ENCODE measurements around the gene FBXW8. TPM values are rescaled to one million over a fixed set of nuclear protein-coding genes. Genes with fewer than 3 reads are reported as not detected.

Gene FBXW8
- total RNA-seq, 4 donors from 2014 or later: 8.9 to 21.6 (median 12.2) TPM

DNA sequence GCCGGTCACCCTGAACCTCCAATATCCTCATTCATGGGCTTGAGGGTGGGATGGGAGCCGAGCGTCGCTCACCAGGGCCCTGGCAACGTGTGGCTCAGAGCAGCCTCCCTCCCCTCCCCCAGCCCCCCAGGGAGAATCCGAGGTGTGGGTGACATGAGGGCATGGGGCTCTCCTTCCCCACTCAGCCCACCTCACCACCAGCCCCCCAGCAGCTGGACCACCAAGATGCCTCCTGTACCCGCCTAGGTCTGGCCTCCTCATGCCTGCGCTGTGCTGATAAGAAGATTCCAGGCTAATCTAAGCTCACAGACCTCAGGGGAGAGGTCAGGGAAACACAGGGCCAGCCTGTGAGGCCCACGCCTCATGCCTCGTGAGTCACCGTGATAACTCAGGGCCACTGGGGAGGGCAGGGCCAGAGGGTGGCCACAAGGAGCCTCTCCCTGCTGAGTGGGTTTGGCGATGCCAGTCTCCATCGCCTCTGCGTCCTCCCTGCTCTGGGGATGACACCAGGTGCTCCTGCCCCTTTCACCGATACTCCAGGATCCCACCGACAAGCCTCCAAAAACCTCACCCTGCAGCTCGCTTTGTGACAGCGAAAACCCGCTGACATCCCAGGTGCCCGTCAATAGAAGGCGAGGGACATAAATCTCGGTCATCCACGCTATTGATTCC, 131.6 kb downstream of the FBXW8 start:
- TF ChIP-seq, protein P1, sequence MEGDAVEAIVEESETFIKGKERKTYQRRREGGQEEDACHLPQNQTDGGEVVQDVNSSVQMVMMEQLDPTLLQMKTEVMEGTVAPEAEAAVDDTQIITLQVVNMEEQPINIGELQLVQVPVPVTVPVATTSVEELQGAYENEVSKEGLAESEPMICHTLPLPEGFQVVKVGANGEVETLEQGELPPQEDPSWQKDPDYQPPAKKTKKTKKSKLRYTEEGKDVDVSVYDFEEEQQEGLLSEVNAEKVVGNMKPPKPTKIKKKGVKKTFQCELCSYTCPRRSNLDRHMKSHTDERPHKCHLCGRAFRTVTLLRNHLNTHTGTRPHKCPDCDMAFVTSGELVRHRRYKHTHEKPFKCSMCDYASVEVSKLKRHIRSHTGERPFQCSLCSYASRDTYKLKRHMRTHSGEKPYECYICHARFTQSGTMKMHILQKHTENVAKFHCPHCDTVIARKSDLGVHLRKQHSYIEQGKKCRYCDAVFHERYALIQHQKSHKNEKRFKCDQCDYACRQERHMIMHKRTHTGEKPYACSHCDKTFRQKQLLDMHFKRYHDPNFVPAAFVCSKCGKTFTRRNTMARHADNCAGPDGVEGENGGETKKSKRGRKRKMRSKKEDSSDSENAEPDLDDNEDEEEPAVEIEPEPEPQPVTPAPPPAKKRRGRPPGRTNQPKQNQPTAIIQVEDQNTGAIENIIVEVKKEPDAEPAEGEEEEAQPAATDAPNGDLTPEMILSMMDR (IDR thresholded peaks at IDR 0.05): no peak
- DNase-seq (ENCODE audit: low spot score): no peak
- ATAC-seq (ENCODE audit: low FRiP score): no peak

DNA sequence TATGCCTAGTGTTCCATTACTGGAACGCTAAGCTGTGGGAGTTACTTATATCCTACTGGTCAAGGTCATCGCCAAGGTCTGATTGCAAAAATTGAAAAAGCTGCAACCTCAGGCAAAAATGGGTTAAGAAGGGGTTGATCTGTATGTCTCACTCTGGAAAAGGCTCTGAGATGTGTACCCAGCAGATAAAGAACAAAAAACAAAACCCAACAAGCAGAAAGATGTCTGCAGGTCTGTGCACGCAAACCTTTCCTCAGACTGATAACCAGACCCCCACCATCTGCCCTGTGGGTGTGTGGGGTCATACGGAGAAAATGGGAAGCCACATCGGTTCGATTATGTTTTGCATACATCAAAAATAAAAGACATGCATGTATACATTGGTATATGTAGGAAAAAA, 132.1 kb downstream of the FBXW8 start:
- TF ChIP-seq, protein P1 (IDR thresholded peaks at IDR 0.05): no peak
- DNase-seq (ENCODE audit: low spot score) (no peak), ATAC-seq (ENCODE audit: low FRiP score) (no peak)

DNA sequence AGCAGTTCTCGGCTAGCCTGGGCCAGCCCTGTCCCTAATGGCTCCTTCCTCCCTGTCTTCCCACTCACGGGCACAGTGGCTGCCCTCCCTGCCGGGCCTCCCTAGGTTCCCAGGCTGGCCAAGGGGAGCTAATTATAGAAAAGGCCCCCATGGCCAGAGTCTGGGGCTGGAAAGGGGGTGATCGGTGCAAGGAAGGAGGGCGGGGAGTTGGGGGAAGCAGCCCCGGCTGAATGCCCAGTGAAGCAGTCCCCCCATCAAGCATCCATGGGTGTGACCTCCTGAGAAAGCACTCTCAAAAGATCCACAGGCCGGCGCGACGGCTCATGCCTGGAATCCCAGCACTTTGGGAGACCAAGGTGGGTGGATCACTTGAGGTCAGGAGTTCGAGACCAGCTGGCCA, 133.6 kb downstream of the FBXW8 start:
- ATAC-seq (ENCODE audit: low FRiP score): no peak
- DNase-seq (ENCODE audit: low spot score): no peak
- TF ChIP-seq, protein P1 (IDR thresholded peaks at IDR 0.05): no peak

GRCh38 chr12:117044790-117045159, 134.0 kb downstream of the FBXW8 start:
- TF ChIP-seq, protein P1 (IDR thresholded peaks at IDR 0.05): no peak
- DNase-seq (ENCODE audit: low spot score) (no peak), ATAC-seq (ENCODE audit: low FRiP score) (no peak)

- TF ChIP-seq, protein P1 (IDR thresholded peaks at IDR 0.05): no peak
- ATAC-seq (ENCODE audit: low FRiP score): no peak
- DNase-seq (ENCODE audit: low spot score): no peak
Measured at GRCh38 chr12:117045160-117046010, 134.6 kb downstream of the FBXW8 start.

- DNase-seq (ENCODE audit: low spot score): no peak
- no peak for ATAC-seq (ENCODE audit: low FRiP score)
- TF ChIP-seq, protein P1 (IDR thresholded peaks at IDR 0.05): no peak
Measured at GRCh38 chr12:117046011-117046369, 135.2 kb downstream of the FBXW8 start.

GRCh38 chr12:117046425-117046824, 135.7 kb downstream of the FBXW8 start:
- DNase-seq (ENCODE audit: low spot score) (no peak), ATAC-seq (ENCODE audit: low FRiP score) (no peak)
- TF ChIP-seq, protein P1 (IDR thresholded peaks at IDR 0.05): no peak

All from omental fat pad (tissue), 4 donors.